BJ (cell line): Measurements from ENCODE around the gene RAB9A. TPM values are rescaled to one million over a fixed set of nuclear protein-coding genes. Genes with fewer than 3 reads are reported as not detected.
"Not testable (repeated sequence)": the region's sequence is repeated elsewhere in the genome, so short reads cannot be mapped to it uniquely, and the experiment has no call there.

ENCODE experiments used
- CTCF ChIA-PET: fragments of 350-600 bp; formaldehyde crosslinking; extraction: SDS; loops from one replicate; lab custom pipeline; 2021; ENCODE audit warnings: antibody characterized with exemption, inconsistent platforms; lab: Yijun Ruan, JAX
- POLR2A ChIA-PET: fragments of 300-600 bp; sonication (Branson Sonifier 250); formaldehyde crosslinking; extraction: SDS; loops from one replicate; lab custom pipeline; 2021; ENCODE audit warnings: antibody characterized with exemption; lab: Charles Lee
- DNase-seq: peaks from one replicate; pipeline ENCODE4 v3.0.0-alpha.2; 2011; ENCODE audit warnings: low read depth
- H3K27me3 ChIP-seq: 2 replicates; pipeline ENCODE4 v1.6.0; 2011; ENCODE audit warnings: low read length; ENCODE audit not compliant: control insufficient read depth, insufficient read depth
- H3K36me3 ChIP-seq: 2 replicates; pipeline ENCODE4 v1.5.1; 2011; ENCODE audit warnings: low read length; ENCODE audit not compliant: control insufficient read depth, insufficient read depth
- H3K4me3 ChIP-seq: 2 replicates; pipeline ENCODE4 v1.5.1; 2011; ENCODE audit warnings: low read depth, mild to moderate bottlenecking, control low read depth, low read length
- CTCF ChIP-seq: IDR thresholded peaks from 2 replicates; pipeline ENCODE4 v1.5.1; 2011; ENCODE audit warnings: low read depth, mild to moderate bottlenecking, control low read depth, inconsistent platforms, low read length, moderate library complexity; ENCODE audit not compliant: insufficient read depth
- polyA plus RNA-seq: library from polyadenylated mRNA; depleted of rRNA; stranded (reverse); fragments of >200 nt; gene quantifications from 2 replicates; pipeline ENCODE4 v1.2.3, GENCODE V29; 2011

RAB9A gene
- polyA plus RNA-seq, 1 experiment, result 9.8 TPM

GRCh38 chrX:13670197-13670596 is 18.7 kb upstream of the RAB9A start:
- Histone ChIP-seq H3K4me3 (no peak overlapping the region), H3K36me3 (no peaks in the 10 kb centered on the region), H3K27me3 (no peaks in the 10 kb centered on the region)
- POLR2A ChIA-PET, result no interaction called here
- CTCF ChIA-PET, result no interaction called here
- no peak for DNase-seq
- no peak for TF ChIP-seq CTCF

GRCh38 chrX:13673016-13673415 is 15.9 kb upstream of the RAB9A start:
- no peak for DNase-seq
- POLR2A ChIA-PET, result no interaction called here
- Histone ChIP-seq H3K27me3 (no peaks in the 10 kb centered on the region), H3K4me3 (no peak overlapping the region), H3K36me3 (no peaks in the 10 kb centered on the region)
- TF ChIP-seq CTCF, result no peak
- CTCF ChIA-PET, result no interaction called here

GRCh38 chrX:13676885-13677284 is 12.0 kb upstream of the RAB9A start:
- DNase-seq, result no peak
- Histone ChIP-seq H3K36me3 (no peaks in the 10 kb centered on the region), H3K4me3 (no peak overlapping the region), H3K27me3 (no peaks in the 10 kb centered on the region)
- TF ChIP-seq CTCF, result no peak
- ChIA-PET CTCF (no interaction called here), POLR2A (no interaction called here)

- H3K4me3 ChIP-seq, DNase-seq, H3K36me3 ChIP-seq, POLR2A ChIA-PET, H3K27me3 ChIP-seq, CTCF ChIA-PET: not testable (repeated sequence)
Measured at GRCh38 chrX:13679700-13680099, 9.2 kb upstream of the RAB9A start.

- no peak overlapping the region for H3K4me3 ChIP-seq
- ChIA-PET POLR2A (no interaction called here), CTCF (no interaction called here)
- no peak for TF ChIP-seq CTCF
- no peak for DNase-seq
- H3K36me3 ChIP-seq, result no peaks in the 10 kb centered on the region
- H3K27me3 ChIP-seq, result no peaks in the 10 kb centered on the region
Measured at GRCh38 chrX:13681595-13681994, 7.3 kb upstream of the RAB9A start.

GRCh38 chrX:13684361-13684760 is 4.6 kb upstream of the RAB9A start:
- TF ChIP-seq CTCF, result no peak
- Histone ChIP-seq H3K36me3 (no peaks in the 10 kb centered on the region), H3K27me3 (no peaks in the 10 kb centered on the region), H3K4me3 (no peak overlapping the region)
- no peak for DNase-seq
- CTCF ChIA-PET, result no interaction called here
- POLR2A ChIA-PET, result no interaction called here
